ENCODE measurements around the gene ACAT1.

The ACAT1 gene

GRCh38 chr11:108121274-108122155 lies at the start of gene ACAT1 (continued):
- TF ChIP-seq, protein P1, sequence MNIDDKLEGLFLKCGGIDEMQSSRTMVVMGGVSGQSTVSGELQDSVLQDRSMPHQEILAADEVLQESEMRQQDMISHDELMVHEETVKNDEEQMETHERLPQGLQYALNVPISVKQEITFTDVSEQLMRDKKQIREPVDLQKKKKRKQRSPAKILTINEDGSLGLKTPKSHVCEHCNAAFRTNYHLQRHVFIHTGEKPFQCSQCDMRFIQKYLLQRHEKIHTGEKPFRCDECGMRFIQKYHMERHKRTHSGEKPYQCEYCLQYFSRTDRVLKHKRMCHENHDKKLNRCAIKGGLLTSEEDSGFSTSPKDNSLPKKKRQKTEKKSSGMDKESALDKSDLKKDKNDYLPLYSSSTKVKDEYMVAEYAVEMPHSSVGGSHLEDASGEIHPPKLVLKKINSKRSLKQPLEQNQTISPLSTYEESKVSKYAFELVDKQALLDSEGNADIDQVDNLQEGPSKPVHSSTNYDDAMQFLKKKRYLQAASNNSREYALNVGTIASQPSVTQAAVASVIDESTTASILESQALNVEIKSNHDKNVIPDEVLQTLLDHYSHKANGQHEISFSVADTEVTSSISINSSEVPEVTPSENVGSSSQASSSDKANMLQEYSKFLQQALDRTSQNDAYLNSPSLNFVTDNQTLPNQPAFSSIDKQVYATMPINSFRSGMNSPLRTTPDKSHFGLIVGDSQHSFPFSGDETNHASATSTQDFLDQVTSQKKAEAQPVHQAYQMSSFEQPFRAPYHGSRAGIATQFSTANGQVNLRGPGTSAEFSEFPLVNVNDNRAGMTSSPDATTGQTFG (tag by site-specific recombination; IDR thresholded peaks at IDR 0.05; ENCODE audit: borderline replicate concordance) = no peak
- TF ChIP-seq ZSCAN16 (tag by site-specific recombination; IDR thresholded peaks at IDR 0.05) (peak; percentile 67; the same call in 1 of the 2 replicates), YY2 (tag by site-specific recombination; IDR thresholded peaks at IDR 0.05) (no peak), ZNF155 (tag by site-specific recombination; IDR thresholded peaks at IDR 0.05) (no peak), ZBTB10 (tag by site-specific recombination; IDR thresholded peaks at IDR 0.05) (no peak), ZNF23 (tag by site-specific recombination; IDR thresholded peaks at IDR 0.05; ENCODE audit: borderline replicate concordance) (no peak), ZBTB48 (tag by site-specific recombination; IDR thresholded peaks at IDR 0.05) (0 out of 2 replicates have a peak, but pooled peaks have one; percentile 17), ZNF626 (tag by site-specific recombination; IDR thresholded peaks at IDR 0.05) (no peak), ZNF311 (tag by site-specific recombination; IDR thresholded peaks at IDR 0.05; ENCODE audit: borderline replicate concordance) (no peak), ZNF366 (tag by site-specific recombination; conservative IDR thresholded peaks at IDR 0.05) (peak; percentile 44; the same call in 1 of the 2 replicates), ZNF48 (tag by site-specific recombination; IDR thresholded peaks at IDR 0.05) (no peak), BCL6B (tag by site-specific recombination; IDR thresholded peaks at IDR 0.05) (no peak), MZF1 (tag by site-specific recombination; IDR thresholded peaks at IDR 0.05; ENCODE audit: borderline replicate concordance) (no peak), OVOL3 (tag by site-specific recombination; IDR thresholded peaks at IDR 0.05) (no peak; the same call in 1 of the 2 replicates), HOXD13 (CRISPR knock-in tag; IDR thresholded peaks at IDR 0.05; ENCODE audit: borderline replicate concordance) (no peak), ZNF146 (tag by site-specific recombination; IDR thresholded peaks at IDR 0.05) (0 out of 2 replicates have a peak, but pooled peaks have one; percentile 4), ZNF214 (tag by site-specific recombination; IDR thresholded peaks at IDR 0.05; ENCODE audit: borderline replicate concordance) (no peak), KLF7 (tag by site-specific recombination; IDR thresholded peaks at IDR 0.05; ENCODE audit: borderline replicate concordance) (peak; percentile 58; the same call in 1 of the 2 replicates), KLF16 (tag by site-specific recombination; IDR thresholded peaks at IDR 0.05) (peak; percentile 85), ZNF211 (tag by site-specific recombination; IDR thresholded peaks at IDR 0.05; ENCODE audit: low read depth) (no peak), ZSCAN18 (tag by site-specific recombination; IDR thresholded peaks at IDR 0.05) (no peak), ZNF510 (tag by site-specific recombination; IDR thresholded peaks at IDR 0.05; ENCODE audit: insufficient replicate concordance) (no peak), ZNF324 (tag by site-specific recombination; IDR thresholded peaks at IDR 0.05) (no peak)
- TF ChIP-seq, protein P2, sequence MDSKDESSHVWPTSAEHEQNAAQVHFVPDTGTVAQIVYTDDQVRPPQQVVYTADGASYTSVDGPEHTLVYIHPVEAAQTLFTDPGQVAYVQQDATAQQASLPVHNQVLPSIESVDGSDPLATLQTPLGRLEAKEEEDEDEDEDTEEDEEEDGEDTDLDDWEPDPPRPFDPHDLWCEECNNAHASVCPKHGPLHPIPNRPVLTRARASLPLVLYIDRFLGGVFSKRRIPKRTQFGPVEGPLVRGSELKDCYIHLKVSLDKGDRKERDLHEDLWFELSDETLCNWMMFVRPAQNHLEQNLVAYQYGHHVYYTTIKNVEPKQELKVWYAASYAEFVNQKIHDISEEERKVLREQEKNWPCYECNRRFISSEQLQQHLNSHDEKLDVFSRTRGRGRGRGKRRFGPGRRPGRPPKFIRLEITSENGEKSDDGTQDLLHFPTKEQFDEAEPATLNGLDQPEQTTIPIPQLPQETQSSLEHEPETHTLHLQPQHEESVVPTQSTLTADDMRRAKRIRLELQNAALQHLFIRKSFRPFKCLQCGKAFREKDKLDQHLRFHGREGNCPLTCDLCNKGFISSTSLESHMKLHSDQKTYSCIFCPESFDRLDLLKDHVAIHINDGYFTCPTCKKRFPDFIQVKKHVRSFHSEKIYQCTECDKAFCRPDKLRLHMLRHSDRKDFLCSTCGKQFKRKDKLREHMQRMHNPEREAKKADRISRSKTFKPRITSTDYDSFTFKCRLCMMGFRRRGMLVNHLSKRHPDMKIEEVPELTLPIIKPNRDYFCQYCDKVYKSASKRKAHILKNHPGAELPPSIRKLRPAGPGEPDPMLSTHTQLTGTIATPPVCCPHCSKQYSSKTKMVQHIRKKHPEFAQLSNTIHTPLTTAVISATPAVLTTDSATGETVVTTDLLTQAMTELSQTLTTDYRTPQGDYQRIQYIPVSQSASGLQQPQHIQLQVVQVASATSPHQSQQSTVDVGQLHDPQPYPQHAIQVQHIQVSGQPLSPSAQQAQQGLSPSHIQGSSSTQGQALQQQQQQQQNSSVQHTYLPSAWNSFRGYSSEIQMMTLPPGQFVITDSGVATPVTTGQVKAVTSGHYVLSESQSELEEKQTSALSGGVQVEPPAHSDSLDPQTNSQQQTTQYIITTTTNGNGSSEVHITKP (tag by site-specific recombination; IDR thresholded peaks at IDR 0.05) = peak; percentile 34; the same call in 1 of the 2 replicates
- TF ChIP-seq, protein P3, sequence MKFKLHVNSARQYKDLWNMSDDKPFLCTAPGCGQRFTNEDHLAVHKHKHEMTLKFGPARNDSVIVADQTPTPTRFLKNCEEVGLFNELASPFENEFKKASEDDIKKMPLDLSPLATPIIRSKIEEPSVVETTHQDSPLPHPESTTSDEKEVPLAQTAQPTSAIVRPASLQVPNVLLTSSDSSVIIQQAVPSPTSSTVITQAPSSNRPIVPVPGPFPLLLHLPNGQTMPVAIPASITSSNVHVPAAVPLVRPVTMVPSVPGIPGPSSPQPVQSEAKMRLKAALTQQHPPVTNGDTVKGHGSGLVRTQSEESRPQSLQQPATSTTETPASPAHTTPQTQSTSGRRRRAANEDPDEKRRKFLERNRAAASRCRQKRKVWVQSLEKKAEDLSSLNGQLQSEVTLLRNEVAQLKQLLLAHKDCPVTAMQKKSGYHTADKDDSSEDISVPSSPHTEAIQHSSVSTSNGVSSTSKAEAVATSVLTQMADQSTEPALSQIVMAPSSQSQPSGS (tag by site-specific recombination; IDR thresholded peaks at IDR 0.05; ENCODE audit: low read depth) = no peak

All from HEK293 (cell line).